HG02885 (cell line): Measurements from ENCODE around the gene PVR.

Experiments used
- ATAC-seq: cut with Tn5 transposase; IDR thresholded peaks from one replicate; pipeline ENCODE4 v1.9.1; 2021; ENCODE audit warnings: mild to moderate bottlenecking; ENCODE audit not compliant: unreplicated experiment, poor library complexity

The PVR gene

GRCh38 chr19:44712864-44713515 is 69.3 kb downstream of the PVR start:
- no peak for ATAC-seq
